Right ventricle myocardium superior (tissue), 1 donor: Measurements from ENCODE around the gene LTB. TPM values are rescaled to one million over a fixed set of nuclear protein-coding genes. Genes with fewer than 3 reads are reported as not detected.

ENCODE experiments used
- ATAC-seq: fragments of 200-7000 bp; cut with Tn5 transposase; one replicate; pipeline ENCODE4 v1.9.1; 2020; ENCODE audit warnings: mild to moderate bottlenecking; ENCODE audit not compliant: poor library complexity
- DNase-seq: peaks from one replicate; pipeline ENCODE4 v3.0.0-alpha.2; 2020
- intact Hi-C: fragments of 100-400 bp; cut with DNase I; formaldehyde crosslinking; loops from one replicate; pipeline ENCODE4 v1.11.2; 2022
- total RNA-seq: library from RNA; stranded (reverse); fragmentation: NEBNext Ultra II Directional; extraction: Animal tissue kit (Norgen Biotek cat#: 25700); gene quantifications from one replicate; pipeline ENCODE4 v1.2.1, GENCODE V29; 2021
- donor health status: DM: no; HTN: yes; CAD: no; lungs with severe emphysema.

Gene LTB
- total RNA-seq, 1 donor from 2014 or later = not detected

- peak; percentile 51 for DNase-seq
- intact Hi-C loops = no loop called here
- peak; percentile 23 for ATAC-seq
Measured at GRCh38 chr6:31541059-31541657, 41.1 kb downstream of the LTB start.

- ATAC-seq = no peak
- intact Hi-C loops = no loop called here
- no peak for DNase-seq
Measured at GRCh38 chr6:31540640-31541039, 41.6 kb downstream of the LTB start.

- no peak for DNase-seq
- ATAC-seq = no peak
- intact Hi-C loops = no loop called here
Measured at GRCh38 chr6:31538805-31539400, 43.3 kb downstream of the LTB start.

GRCh38 chr6:31535538-31536324, 46.5 kb downstream of the LTB start:
- ATAC-seq (no peak), DNase-seq (no peak)
- intact Hi-C loops = no loop called here

- no peak for ATAC-seq
- no peak for DNase-seq
- intact Hi-C loops = no loop called here
Measured at GRCh38 chr6:31534521-31535040, 47.6 kb downstream of the LTB start.

GRCh38 chr6:31534011-31534410, 48.2 kb downstream of the LTB start:
- ATAC-seq = no peak
- intact Hi-C loops = no loop called here

GRCh38 chr6:31533455-31533841, 48.8 kb downstream of the LTB start:
- no peak for ATAC-seq
- DNase-seq = no peak
- intact Hi-C loops = no loop called here

More at GRCh38 chr6:31534011-31534410, 48.2 kb downstream of the LTB start:
- no peak for DNase-seq

GRCh38 chr6:31532644-31533454, 49.4 kb downstream of the LTB start:
- ATAC-seq = no peak
- no peak for DNase-seq
- intact Hi-C loops = no loop called here

GRCh38 chr6:31531771-31532643, 50.2 kb downstream of the LTB start:
- intact Hi-C loops = no loop called here
- DNase-seq (no peak), ATAC-seq (no peak)

GRCh38 chr6:31531162-31531561, 51.1 kb downstream of the LTB start:
- ATAC-seq (no peak), DNase-seq (no peak)
- intact Hi-C loops = no loop called here

GRCh38 chr6:31530659-31531058, 51.6 kb downstream of the LTB start:
- ATAC-seq (no peak), DNase-seq (no peak)
- intact Hi-C loops = no loop called here

Other genes with a start within 250 kb of the LTB start
- gene HLA-B, start 225.2 kb downstream of the LTB start, total RNA-seq = 398 TPM
- gene MICA, start 178.8 kb downstream of the LTB start, total RNA-seq = 9.2 TPM
- 1.3 TPM for gene MICB, start 84.3 kb downstream of the LTB start, total RNA-seq
- gene MCCD1, start 53.5 kb downstream of the LTB start, total RNA-seq = not detected
- 145 TPM for gene DDX39B, start 40.4 kb downstream of the LTB start, total RNA-seq
- gene ATP6V1G2, start 35.8 kb downstream of the LTB start, total RNA-seq = 2.3 TPM
- gene NFKBIL1, start 34.8 kb downstream of the LTB start, total RNA-seq = 9.2 TPM
- gene LTA, start 10.1 kb downstream of the LTB start, total RNA-seq = not detected
- gene TNF, start 6.9 kb downstream of the LTB start, total RNA-seq = 0.59 TPM
- 5.5 TPM for gene LST1, start 3.9 kb upstream of the LTB start, total RNA-seq
- gene NCR3, start 10.6 kb upstream of the LTB start, total RNA-seq = not detected
- 17.7 TPM for gene AIF1, start 32.8 kb upstream of the LTB start, total RNA-seq
- 69.1 TPM for gene PRRC2A, start 38.3 kb upstream of the LTB start, total RNA-seq
- gene BAG6, start 70.2 kb upstream of the LTB start, total RNA-seq = 253 TPM
- gene APOM, start 73.5 kb upstream of the LTB start, total RNA-seq = 1.9 TPM
- gene C6orf47, start 78.4 kb upstream of the LTB start, total RNA-seq = 16.5 TPM
- 19.2 TPM for gene GPANK1, start 82.6 kb upstream of the LTB start, total RNA-seq
- gene CSNK2B, start 83.7 kb upstream of the LTB start, total RNA-seq = 95.1 TPM
- 2.8 TPM for gene LY6G5B, start 87.6 kb upstream of the LTB start, total RNA-seq
- 1.3 TPM for gene LY6G5C, start 98.6 kb upstream of the LTB start, total RNA-seq
- 27.9 TPM for gene ABHD16A, start 120.9 kb upstream of the LTB start, total RNA-seq
- not detected for gene LY6G6F, start 124.4 kb upstream of the LTB start, total RNA-seq
- not detected for gene LY6G6D, start 132.9 kb upstream of the LTB start, total RNA-seq
- gene LY6G6C, start 139.3 kb upstream of the LTB start, total RNA-seq = not detected
- 0.13 TPM for gene MPIG6B, start 140.9 kb upstream of the LTB start, total RNA-seq
- gene DDAH2, start 146.9 kb upstream of the LTB start, total RNA-seq = 32.9 TPM
- 86.8 TPM for gene CLIC1, start 154.1 kb upstream of the LTB start, total RNA-seq
- gene MSH5, start 157.6 kb upstream of the LTB start, total RNA-seq = 1.8 TPM
- gene SAPCD1, start 180.2 kb upstream of the LTB start, total RNA-seq = 0.86 TPM
- gene VWA7, start 194.9 kb upstream of the LTB start, total RNA-seq = 9.5 TPM
- 22.1 TPM for gene VARS1, start 213.3 kb upstream of the LTB start, total RNA-seq
- gene LSM2, start 224.5 kb upstream of the LTB start, total RNA-seq = 23.0 TPM
- 2.0 TPM for gene HSPA1L, start 232.9 kb upstream of the LTB start, total RNA-seq
- 324 TPM for gene HSPA1A, start 233.1 kb upstream of the LTB start, total RNA-seq
- gene HSPA1B, start 245.3 kb upstream of the LTB start, total RNA-seq = 236 TPM